IMR-90 (cell line): ENCODE data around the gene EIF4B. TPM values are rescaled to one million over a fixed set of nuclear protein-coding genes. Genes with fewer than 3 reads are reported as not detected.

ENCODE experiments used
- ATAC-seq: fragments of 200-7000 bp; cut with Tn5 transposase; 2 replicates; pipeline ENCODE4 v1.9.1; 2020; ENCODE audit warnings: low read depth, mild to moderate bottlenecking, moderate library complexity
- BruUV-seq: library from RNA; stranded (reverse); fragments of 400-500 nt; replicated peaks from 2 replicates; lab custom pipeline; 2021; lab: Mats Ljungman, UMichigan
- CTCF ChIA-PET: fragments of 300-600 bp; formaldehyde crosslinking; extraction: SDS; loops from one replicate; lab custom pipeline; 2021; ENCODE audit warnings: antibody characterized with exemption; lab: Yijun Ruan, JAX
- POLR2A ChIA-PET: fragments of 300-600 bp; sonication (Branson Sonifier 250); formaldehyde crosslinking; loops from one replicate; lab custom pipeline; 2022; ENCODE audit warnings: antibody characterized with exemption; ENCODE audit not compliant: unreplicated experiment; lab: Charles Lee
- DNase-seq: peaks from one replicate; pipeline ENCODE4 v3.0.0; 2013
- H2AFZ ChIP-seq: replicated peaks from 2 replicates; pipeline ENCODE3; 2013; ENCODE audit warnings: low read length, mild to moderate bottlenecking; ENCODE audit not compliant: poor library complexity
- H2AK5ac ChIP-seq: 2 replicates; pipeline ENCODE4 v1.6.1; 2013; ENCODE audit warnings: low read depth, low read length, inconsistent platforms
- H2AK9ac ChIP-seq: replicated peaks from 2 replicates; pipeline ENCODE3; 2013; ENCODE audit warnings: mild to moderate bottlenecking, low read depth, low read length, moderate library complexity; ENCODE audit not compliant: poor library complexity
- H2BK120ac ChIP-seq: 2 replicates; pipeline ENCODE4 v1.6.1; 2013; ENCODE audit warnings: low read depth, low read length, inconsistent platforms
- H2BK15ac ChIP-seq: 3 replicates; pipeline ENCODE4 v1.6.1; 2013; ENCODE audit warnings: low read depth, low read length, inconsistent platforms
- H2BK20ac ChIP-seq: 2 replicates; pipeline ENCODE4 v1.6.1; 2013; ENCODE audit warnings: low read depth, mild to moderate bottlenecking, inconsistent platforms, low read length, moderate library complexity
- H2BK5ac ChIP-seq: 2 replicates; pipeline ENCODE4 v1.6.1; 2013; ENCODE audit warnings: mild to moderate bottlenecking, low read depth, low read length, inconsistent platforms; ENCODE audit not compliant: poor library complexity, severe bottlenecking
- H3K14ac ChIP-seq: replicated peaks from 2 replicates; pipeline ENCODE4 v1.6.1; 2013; ENCODE audit warnings: low read depth, low read length, inconsistent platforms
- H3K18ac ChIP-seq: 2 replicates; pipeline ENCODE4 v1.6.1; 2013; ENCODE audit warnings: low read depth, low read length, control low read depth
- H3K23ac ChIP-seq: 2 replicates; pipeline ENCODE4 v1.6.1; 2013; ENCODE audit warnings: low read depth, low read length, inconsistent platforms
- H3K27ac ChIP-seq: 2 replicates; pipeline ENCODE4 v1.5.1; 2013; ENCODE audit warnings: mild to moderate bottlenecking, control low read depth, low read length; ENCODE audit not compliant: insufficient read depth
- H3K27me3 ChIP-seq: 2 replicates; pipeline ENCODE4 v1.6.1; 2013; ENCODE audit warnings: low read length; ENCODE audit not compliant: control insufficient read depth, insufficient read depth
- H3K36me3 ChIP-seq: 2 replicates; pipeline ENCODE4 v1.6.1; 2013; ENCODE audit warnings: low read length, mixed read lengths; ENCODE audit not compliant: control insufficient read depth, insufficient read depth
- H3K4ac ChIP-seq: 2 replicates; pipeline ENCODE4 v1.6.1; 2013; ENCODE audit warnings: low read depth, low read length, inconsistent platforms
- H3K4me1 ChIP-seq: 2 replicates; pipeline ENCODE4 v1.6.1; 2013; ENCODE audit warnings: low read length, mixed read lengths; ENCODE audit not compliant: control insufficient read depth, insufficient read depth
- H3K4me2 ChIP-seq: 2 replicates; pipeline ENCODE4 v1.6.1; 2013; ENCODE audit warnings: low read depth, mild to moderate bottlenecking, control low read depth, low read length, moderate library complexity
- H3K4me3 ChIP-seq: 2 replicates; pipeline ENCODE4 v1.5.1; 2013; ENCODE audit warnings: low read depth, mild to moderate bottlenecking, control low read depth, low read length, moderate library complexity; ENCODE audit not compliant: insufficient read depth
- H3K56ac ChIP-seq: 2 replicates; pipeline ENCODE4 v1.6.1; 2013; ENCODE audit warnings: low read length, inconsistent platforms; ENCODE audit not compliant: insufficient read depth; ENCODE audit errors: extremely low read depth
- H3K79me1 ChIP-seq, 2 experiments: 2 replicates each; pipeline ENCODE4 v1.6.1; 2013; ENCODE audit warnings: low read length in 2 of 2, inconsistent platforms in 1 of 2, low read depth in 1 of 2
- H3K9ac ChIP-seq: 2 replicates; pipeline ENCODE4 v1.6.1; 2013; ENCODE audit warnings: low read depth, low read length, control low read depth
- H3K9me1 ChIP-seq: 2 replicates; pipeline ENCODE4 v1.6.1; 2013; ENCODE audit warnings: low read length, inconsistent platforms; ENCODE audit not compliant: insufficient read depth
- H3K9me3 ChIP-seq: 2 replicates; pipeline ENCODE4 v1.6.1; 2013; ENCODE audit warnings: low read length; ENCODE audit not compliant: control insufficient read depth, insufficient read depth
- H4K20me1 ChIP-seq: 2 replicates; pipeline ENCODE4 v1.6.1; 2013; ENCODE audit warnings: low read length, inconsistent platforms; ENCODE audit not compliant: insufficient read depth
- H4K5ac ChIP-seq: 2 replicates; pipeline ENCODE4 v1.6.1; 2013; ENCODE audit warnings: mild to moderate bottlenecking, low read depth, low read length, control low read depth
- H4K8ac ChIP-seq, 2 experiments: 2 replicates each; pipeline ENCODE4 v1.6.1; 2013; ENCODE audit warnings: low read depth in 2 of 2, low read length in 2 of 2, control low read depth in 1 of 2, inconsistent platforms in 1 of 2
- H4K91ac ChIP-seq: 2 replicates; pipeline ENCODE4 v1.6.1; 2013; ENCODE audit warnings: low read depth, low read length, inconsistent platforms; ENCODE audit not compliant: insufficient read depth
- CEBPB ChIP-seq: IDR thresholded peaks from 2 replicates; pipeline ENCODE4 v1.6.1; 2012; ENCODE audit warnings: low read depth, low read length, improper control_type of control experiment
- WGBS, 2 experiments: methylation state at CpG; one replicate each; pipeline versions ENCODE4 v1.1.5 to v1.1.7; 2013; ENCODE audit warnings: missing lambda C conversion rate in 2 of 2; ENCODE audit not compliant: insufficient read length in 1 of 2; ENCODE audit errors: extremely low coverage in 2 of 2; 5-methylcytosine and 5-hydroxymethylcytosine counted together
- dilution Hi-C: fragments of 300-500 bp; cut with HindIII; formaldehyde crosslinking; loops from one replicate; pipeline ENCODE4 v1.14.3; 2018; ENCODE audit warnings: low sequenced_read_pairs; ENCODE audit not compliant: unreplicated experiment
- in situ Hi-C: fragments of 300-500 bp; cut with MboI; formaldehyde crosslinking; loops from 3 replicates; pipeline ENCODE4 v1.14.3; 2019; ENCODE audit warnings: low sequenced_read_pairs, inconsistent platforms, mixed read lengths
- intact Hi-C: fragments of 100-400 bp; cut with micrococcal nuclease; formaldehyde crosslinking; loops from 2 replicates; pipeline ENCODE4 v1.10.0; 2022
- polyA plus RNA-seq, 3 experiments: library from polyadenylated mRNA; depleted of rRNA; stranded (reverse); fragments of >200 nt; gene quantifications; 2 replicates each; pipeline ENCODE4 v1.2.3, GENCODE V29; 2012; ENCODE audit warnings: low replicate concordance in 1 of 3
- total RNA-seq: library from RNA; depleted of rRNA; stranded (reverse); fragments of >200 nt; gene quantifications from 2 replicates; pipeline ENCODE4 v1.2.3, GENCODE V29; 2012

EIF4B gene
- total and polyA plus RNA-seq, 2 of the 4 experiments (the other 2 are of a cell fraction), result 313 to 671 TPM

DNA sequence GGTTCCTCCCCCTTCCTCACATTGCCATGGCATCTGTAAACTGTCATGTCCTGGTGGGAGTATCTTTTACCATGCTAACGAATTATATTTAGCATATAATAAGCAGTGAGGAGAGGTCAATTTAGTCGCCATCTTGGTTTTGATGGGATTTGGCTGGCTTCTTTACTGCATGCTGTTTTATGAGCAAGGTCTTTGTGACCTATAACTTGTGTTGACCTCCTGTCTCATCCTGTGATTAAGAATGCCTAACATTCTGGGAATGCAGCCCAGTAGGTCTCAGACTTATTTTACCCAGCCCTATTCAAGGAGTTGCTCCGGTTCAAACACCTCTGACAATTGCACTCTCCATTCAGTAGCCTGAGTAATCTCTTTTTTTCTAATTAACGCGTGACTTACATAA, 2.1 kb upstream of the EIF4B start:
- no peak for ATAC-seq
- Histone ChIP-seq H3K27ac (no peak overlapping the region), H3K9me1 (peaks cover 7% of the 10 kb centered on the region), H3K18ac (no peak overlapping the region), H2AK5ac (no peak overlapping the region), H3K36me3 (no peaks in the 10 kb centered on the region; the same call in 1 of the 2 replicates), H2BK15ac (no peak overlapping the region), H3K14ac (no peak overlapping the region), H3K56ac (no peak overlapping the region), H2AK9ac (no peak overlapping the region), H3K23ac (no peak overlapping the region), H4K8ac (no peak overlapping the region), H3K79me1 (peaks cover 17 to 34% of the 10 kb centered on the region in 2 experiments; a peak in 3 of 4 replicates), H2BK120ac (no peak overlapping the region), H3K4me1 (peaks cover 7% of the 10 kb centered on the region), H3K4ac (no peak overlapping the region), H4K5ac (no peak overlapping the region), H3K4me3 (no peak overlapping the region), H2BK5ac (no peak overlapping the region), H3K4me2 (no peak overlapping the region), H2AFZ (no peak overlapping the region), H4K91ac (no peak overlapping the region), H3K9ac (no peak overlapping the region), H3K9me3 (no peaks in the 10 kb centered on the region), H3K27me3 (no peaks in the 10 kb centered on the region), H4K20me1 (peaks cover 26% of the 10 kb centered on the region), H2BK20ac (no peak overlapping the region)
- no TSS peak for BruUV-seq
- no peak for TF ChIP-seq CEBPB
- intact Hi-C loops (no loop called here), in situ Hi-C loops (no loop called here), dilution Hi-C loops (no loop called here)
- no peak for DNase-seq
- 67% methylated on average over 2 of the region's 5 CpGs; no CpG with 5 or more reads in 1 of the 2 experiments for WGBS, 2 experiments
- ChIA-PET POLR2A (no interaction called here), CTCF (no interaction called here)
